Activated CD4-positive, alpha-beta T cell treated with anti-CD3 and anti-CD28 coated beads, Interleukin-2, amount 50 U/mL, for 24 hours (primary cell): ENCODE measurements around the gene FUZ.

ENCODE experiments used
- DNase-seq, 2 donors: peaks; one replicate each; pipeline ENCODE4 v3.0.0-alpha.2; 2020; ENCODE audit warnings: low read depth in 1 of 2, low spot score in 1 of 2

FUZ gene

GRCh38 chr19:49812997-49813861 is at the start of gene FUZ:
Gene FUZ (minus strand): TSS chr19:49813292. CDS start chr19:49813106, 186 bp downstream.
- DNase-seq = peak; percentile 68 to 90

GRCh38 chr19:49862391-49863253 is 49.5 kb upstream of the FUZ start:
- DNase-seq = no peak

GRCh38 chr19:49861541-49862378 is 48.7 kb upstream of the FUZ start:
- DNase-seq = no peak

- DNase-seq = no peak
These were observed 48.0 kb upstream of the FUZ start for GRCh38 chr19:49861107-49861506.

GRCh38 chr19:49860336-49861102 is 47.4 kb upstream of the FUZ start:
- DNase-seq = no peak

- no peak for DNase-seq
These were observed 46.7 kb upstream of the FUZ start for GRCh38 chr19:49859682-49860335.

GRCh38 chr19:49858088-49858985 is 45.2 kb upstream of the FUZ start:
- DNase-seq = no peak

- no peak for DNase-seq
These were observed 44.7 kb upstream of the FUZ start for GRCh38 chr19:49857838-49858087.

- no peak for DNase-seq
These were observed 44.2 kb upstream of the FUZ start for GRCh38 chr19:49857061-49857837.

GRCh38 chr19:49856574-49857021 is 43.5 kb upstream of the FUZ start:
- no peak for DNase-seq

- DNase-seq = no peak
These were observed 42.8 kb upstream of the FUZ start for GRCh38 chr19:49855676-49856573.

GRCh38 chr19:49855277-49855675 is 42.2 kb upstream of the FUZ start:
- DNase-seq = no peak

GRCh38 chr19:49854378-49855263 is 41.5 kb upstream of the FUZ start:
- DNase-seq = no peak

GRCh38 chr19:49853852-49854377 is 40.8 kb upstream of the FUZ start:
- DNase-seq = no peak

- no peak for DNase-seq
These were observed 39.6 kb upstream of the FUZ start for GRCh38 chr19:49852631-49853126.
